Measurements from ENCODE around the gene C21orf58. TPM values are rescaled to one million over a fixed set of nuclear protein-coding genes. Genes with fewer than 3 reads are reported as not detected.

Gene C21orf58
- polyA plus RNA-seq, 1 of the 3 experiments (the other 2 are of a cell fraction) = 9.7 TPM

GRCh38 chr21:46295996-46296752 lies 27.5 kb downstream of the C21orf58 start:
- Histone ChIP-seq H3K79me2 (ENCODE audit: insufficient read depth) (no peaks in the 10 kb centered on the region), H3K4me3 (ENCODE audit: low read depth in 2 of 2, low read length in 1 of 2) (no peak overlapping the region), H3K4me2 (no peak overlapping the region), H3F3A (replicated peaks; ENCODE audit: insufficient read depth) (no peaks in the 10 kb centered on the region), H3K9me3 (no peaks in the 10 kb centered on the region), H3K36me3 (replicated peaks in 1 of 2; ENCODE audit: control insufficient read depth in 1 of 2, insufficient read depth in 2 of 2, low read length in 1 of 2) (peaks cover 5 to 13% of the 10 kb centered on the region in 2 experiments), H3K4me1 (ENCODE audit: control insufficient read depth in 1 of 2, insufficient read depth in 2 of 2, low read depth in 1 of 2, low read length in 1 of 2) (peaks cover 7 to 8% of the 10 kb centered on the region in 2 experiments; a peak in 3 of 4 replicates), H3K27ac (ENCODE audit: low read depth in 2 of 2, low read length in 1 of 2) (no peak overlapping the region; a peak in 1 of 4 replicates), H3K9me2 (no peaks in the 10 kb centered on the region), H2AFZ (ENCODE audit: low read depth) (no peak overlapping the region), H4K20me1 (ENCODE audit: insufficient read depth) (no peaks in the 10 kb centered on the region), H3K9ac (no peak overlapping the region), H3K27me3 (ENCODE audit: insufficient read depth) (no peaks in the 10 kb centered on the region)
- WGBS (ENCODE audit: low lambda C conversion rate) = 96% methylated on average over 22 of the region's 29 CpGs
- CTCF ChIA-PET = no interaction called here
- POLR2A ChIA-PET = interaction anchor here (0.6 kb wide), 1 partner anchor 63 kb away, joined by 3 read pairs; no protein-coding TSS in a partner anchor
- TF ChIP-seq REST (IDR thresholded peaks at IDR 0.05; ENCODE audit: low read depth, low read length) = no peak
- TF ChIP-seq ZBTB33 (IDR thresholded peaks at IDR 0.05; ENCODE audit: borderline replicate concordance, low read depth) = no peak
- TF ChIP-seq RXRA (IDR thresholded peaks at IDR 0.05; ENCODE audit: borderline replicate concordance, low read depth) = no peak
- no peak for TF ChIP-seq NRF1 (IDR thresholded peaks at IDR 0.05; ENCODE audit: low read depth, low read length)
- TF ChIP-seq, protein P1, sequence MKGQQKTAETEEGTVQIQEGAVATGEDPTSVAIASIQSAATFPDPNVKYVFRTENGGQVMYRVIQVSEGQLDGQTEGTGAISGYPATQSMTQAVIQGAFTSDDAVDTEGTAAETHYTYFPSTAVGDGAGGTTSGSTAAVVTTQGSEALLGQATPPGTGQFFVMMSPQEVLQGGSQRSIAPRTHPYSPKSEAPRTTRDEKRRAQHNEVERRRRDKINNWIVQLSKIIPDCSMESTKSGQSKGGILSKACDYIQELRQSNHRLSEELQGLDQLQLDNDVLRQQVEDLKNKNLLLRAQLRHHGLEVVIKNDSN (IDR thresholded peaks at IDR 0.05; ENCODE audit: borderline replicate concordance, low read depth) = no peak
- TF ChIP-seq, protein P2, sequence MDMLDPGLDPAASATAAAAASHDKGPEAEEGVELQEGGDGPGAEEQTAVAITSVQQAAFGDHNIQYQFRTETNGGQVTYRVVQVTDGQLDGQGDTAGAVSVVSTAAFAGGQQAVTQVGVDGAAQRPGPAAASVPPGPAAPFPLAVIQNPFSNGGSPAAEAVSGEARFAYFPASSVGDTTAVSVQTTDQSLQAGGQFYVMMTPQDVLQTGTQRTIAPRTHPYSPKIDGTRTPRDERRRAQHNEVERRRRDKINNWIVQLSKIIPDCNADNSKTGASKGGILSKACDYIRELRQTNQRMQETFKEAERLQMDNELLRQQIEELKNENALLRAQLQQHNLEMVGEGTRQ (IDR thresholded peaks at IDR 0.05; ENCODE audit: borderline replicate concordance, low read depth, low read length) = no peak
- no peak for TF ChIP-seq MXI1 (IDR thresholded peaks at IDR 0.05; ENCODE audit: low read depth, low read length)
- no peak for TF ChIP-seq RFX5 (IDR thresholded peaks at IDR 0.05; ENCODE audit: low read length)
- TF ChIP-seq RAD21 (IDR thresholded peaks at IDR 0.05; ENCODE audit: low read length) = no peak
- TF ChIP-seq GABPA (IDR thresholded peaks at IDR 0.05; ENCODE audit: low read depth) = no peak
- no peak for TF ChIP-seq CHD2 (IDR thresholded peaks at IDR 0.05; ENCODE audit: low read length, partially characterized antibody)
- TF ChIP-seq FOXM1 (IDR thresholded peaks at IDR 0.05; ENCODE audit: low read depth) = no peak
- no peak for TF ChIP-seq TEAD4 (IDR thresholded peaks at IDR 0.05; ENCODE audit: borderline replicate concordance, insufficient read depth)
- TF ChIP-seq EZH2phosphoT487 (IDR thresholded peaks at IDR 0.05; ENCODE audit: borderline replicate concordance, low read depth) = no peak
- TF ChIP-seq SMC3 (IDR thresholded peaks at IDR 0.05; ENCODE audit: low read depth, low read length) = no peak
- no peak for TF ChIP-seq SIN3A (IDR thresholded peaks at IDR 0.05; ENCODE audit: borderline replicate concordance, low read depth, low read length)
- no peak for TF ChIP-seq JUND (IDR thresholded peaks at IDR 0.05)
- no peak for TF ChIP-seq IRF3 (IDR thresholded peaks at IDR 0.05; ENCODE audit: low read depth, low read length)
- TF ChIP-seq, protein P3, sequence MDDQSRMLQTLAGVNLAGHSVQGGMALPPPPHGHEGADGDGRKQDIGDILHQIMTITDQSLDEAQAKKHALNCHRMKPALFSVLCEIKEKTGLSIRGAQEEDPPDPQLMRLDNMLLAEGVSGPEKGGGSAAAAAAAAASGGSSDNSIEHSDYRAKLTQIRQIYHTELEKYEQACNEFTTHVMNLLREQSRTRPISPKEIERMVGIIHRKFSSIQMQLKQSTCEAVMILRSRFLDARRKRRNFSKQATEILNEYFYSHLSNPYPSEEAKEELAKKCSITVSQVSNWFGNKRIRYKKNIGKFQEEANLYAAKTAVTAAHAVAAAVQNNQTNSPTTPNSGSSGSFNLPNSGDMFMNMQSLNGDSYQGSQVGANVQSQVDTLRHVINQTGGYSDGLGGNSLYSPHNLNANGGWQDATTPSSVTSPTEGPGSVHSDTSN (IDR thresholded peaks at IDR 0.05) = no peak
- TF ChIP-seq POLR2AphosphoS5 (IDR thresholded peaks at IDR 0.05; ENCODE audit: low read depth, low read length) = no peak
- no peak for DNase-seq
